ENCODE results near the gene EDAR. TPM values are rescaled to one million over a fixed set of nuclear protein-coding genes. Genes with fewer than 3 reads are reported as not detected.

EDAR gene
- polyA plus RNA-seq, 1 experiment, result not detected

GRCh38 chr2:108936866-108937265, 52.2 kb downstream of the EDAR start:
- DNase-seq (ENCODE audit: low read depth, low spot score), result no peak
- H3K4me3 ChIP-seq (ENCODE audit: low read depth, low read length), result no peak overlapping the region
- no peaks in the 10 kb centered on the region; the same call in 1 of the 2 replicates for H3K9me3 ChIP-seq (ENCODE audit: control insufficient read depth, insufficient read depth, low read length)
- ChIA-PET CTCF (no interaction called here), POLR2A (no interaction called here)
- no peak for TF ChIP-seq CTCF (IDR thresholded peaks at IDR 0.05; ENCODE audit: low read depth, low read length)
- H3K27me3 ChIP-seq (ENCODE audit: control insufficient read depth, insufficient read depth, low read length), result peaks cover 53% of the 10 kb centered on the region
- no peak overlapping the region for H3K27ac ChIP-seq (ENCODE audit: low read depth, low read length)

GRCh38 chr2:108936076-108936864, 52.8 kb downstream of the EDAR start:
- ChIA-PET POLR2A (no interaction called here), CTCF (interaction anchor here (1.1 kb wide), 1 partner anchor 574 kb away, joined by 3 read pairs; no protein-coding TSS in a partner anchor)
- TF ChIP-seq CTCF (IDR thresholded peaks at IDR 0.05; ENCODE audit: low read depth, low read length), result no peak
- H3K27ac ChIP-seq (ENCODE audit: low read depth, low read length), result no peak overlapping the region
- H3K4me3 ChIP-seq (ENCODE audit: low read depth, low read length), result no peak overlapping the region
- no peak for DNase-seq (ENCODE audit: low read depth, low spot score)
- H3K27me3 ChIP-seq (ENCODE audit: control insufficient read depth, insufficient read depth, low read length), result peaks cover 57% of the 10 kb centered on the region
- H3K9me3 ChIP-seq (ENCODE audit: control insufficient read depth, insufficient read depth, low read length), result no peaks in the 10 kb centered on the region; the same call in 1 of the 2 replicates

GRCh38 chr2:108935271-108935741, 53.7 kb downstream of the EDAR start:
- no peaks in the 10 kb centered on the region; the same call in 1 of the 2 replicates for H3K9me3 ChIP-seq (ENCODE audit: control insufficient read depth, insufficient read depth, low read length)
- no peak for DNase-seq (ENCODE audit: low read depth, low spot score)
- no peak overlapping the region for H3K4me3 ChIP-seq (ENCODE audit: low read depth, low read length)
- H3K27ac ChIP-seq (ENCODE audit: low read depth, low read length), result no peak overlapping the region
- CTCF ChIA-PET, result interaction anchor here (1.1 kb wide), 1 partner anchor 575 kb away, joined by 3 read pairs; no protein-coding TSS in a partner anchor
- no peak for TF ChIP-seq CTCF (IDR thresholded peaks at IDR 0.05; ENCODE audit: low read depth, low read length)
- peaks cover 57% of the 10 kb centered on the region for H3K27me3 ChIP-seq (ENCODE audit: control insufficient read depth, insufficient read depth, low read length)
- POLR2A ChIA-PET, result no interaction called here

GRCh38 chr2:108934583-108935245, 54.3 kb downstream of the EDAR start:
- peaks cover 57% of the 10 kb centered on the region for H3K27me3 ChIP-seq (ENCODE audit: control insufficient read depth, insufficient read depth, low read length)
- POLR2A ChIA-PET, result no interaction called here
- TF ChIP-seq CTCF (IDR thresholded peaks at IDR 0.05; ENCODE audit: low read depth, low read length), result no peak
- no peak overlapping the region for H3K4me3 ChIP-seq (ENCODE audit: low read depth, low read length)
- H3K9me3 ChIP-seq (ENCODE audit: control insufficient read depth, insufficient read depth, low read length), result no peaks in the 10 kb centered on the region; the same call in 1 of the 2 replicates
- H3K27ac ChIP-seq (ENCODE audit: low read depth, low read length), result no peak overlapping the region
- no peak for DNase-seq (ENCODE audit: low read depth, low spot score)
- CTCF ChIA-PET, result interaction anchor here (1.1 kb wide), 1 partner anchor 575 kb away, joined by 3 read pairs; no protein-coding TSS in a partner anchor

GRCh38 chr2:108934151-108934550, 54.9 kb downstream of the EDAR start:
- Histone ChIP-seq H3K9me3 (ENCODE audit: control insufficient read depth, insufficient read depth, low read length) (no peaks in the 10 kb centered on the region; the same call in 1 of the 2 replicates), H3K4me3 (ENCODE audit: low read depth, low read length) (no peak overlapping the region), H3K27ac (ENCODE audit: low read depth, low read length) (no peak overlapping the region), H3K27me3 (ENCODE audit: control insufficient read depth, insufficient read depth, low read length) (peaks cover 59% of the 10 kb centered on the region)
- no peak for DNase-seq (ENCODE audit: low read depth, low spot score)
- POLR2A ChIA-PET, result no interaction called here
- CTCF ChIA-PET, result no interaction called here
- no peak for TF ChIP-seq CTCF (IDR thresholded peaks at IDR 0.05; ENCODE audit: low read depth, low read length)
